HepG2 (cell line): ENCODE data around the gene PTGR2. TPM values are rescaled to one million over a fixed set of nuclear protein-coding genes. Genes with fewer than 3 reads are reported as not detected.

ENCODE experiments used
- ATAC-seq: fragments of 200-7000 bp; cut with Tn5 transposase; 3 replicates; pipeline ENCODE4 v1.9.1; 2020; ENCODE audit warnings: mild to moderate bottlenecking, moderate library complexity
- BruUV-seq: library from RNA; stranded (reverse); fragments of 400-500 nt; replicated peaks from 2 replicates; lab custom pipeline; 2021; lab: Mats Ljungman, UMichigan
- CTCF ChIA-PET: fragments of 300-600 bp; formaldehyde crosslinking; extraction: SDS; loops from one replicate; lab custom pipeline; 2021; ENCODE audit warnings: low total read pairs, inconsistent platforms, low intra/inter-chr PET ratio; lab: Yijun Ruan, JAX
- POLR2A ChIA-PET: fragments of 350-600 bp; sonication (Branson Sonifier 250); formaldehyde crosslinking; loops from one replicate; lab custom pipeline; 2020; ENCODE audit warnings: antibody characterized with exemption, inconsistent platforms; lab: Yijun Ruan, JAX
- DNase-seq: peaks from one replicate; pipeline ENCODE4 v3.0.0-alpha.2; 2015; ENCODE audit warnings: low spot score
- FAIRE-seq: peaks from 3 replicates; lab custom pipeline; 2011; peaks lifted over from hg19 to GRCh38; lab: Jason Lieb, UNC
- H2AFZ ChIP-seq: one replicate; pipeline ENCODE4 v1.6.1; 2011; ENCODE audit warnings: low read length, inconsistent platforms
- H3K27ac ChIP-seq: fragments of 300-600 bp; 3 replicates; pipeline ENCODE4 v1.8.0; 2011; ENCODE audit warnings: mixed run types, mild to moderate bottlenecking, mixed read lengths, low read length, inconsistent platforms; ENCODE audit not compliant: insufficient read depth; ENCODE audit errors: extremely low read length
- H3K27me3 ChIP-seq, 2 experiments: fragments of 200-600 bp in 1 of 2; 2 replicates in 1 of 2; 3 replicates in 1 of 2; pipeline versions ENCODE4 v1.6.0 to v1.8.0; 2011; ENCODE audit warnings: low read length in 2 of 2, mild to moderate bottlenecking in 2 of 2, moderate library complexity in 2 of 2, inconsistent platforms in 1 of 2; ENCODE audit not compliant: insufficient read depth in 2 of 2, control insufficient read depth in 1 of 2
- H3K36me3 ChIP-seq, 2 experiments: fragments of 200-600 bp in 1 of 2; replicated peaks in 1 of 2; 2 replicates in 1 of 2; 3 replicates in 1 of 2; pipeline versions ENCODE4 v1.5.1 to v1.8.0; 2011; ENCODE audit warnings: low read length in 2 of 2, inconsistent platforms in 1 of 2; ENCODE audit not compliant: insufficient read depth in 2 of 2, control insufficient read depth in 1 of 2
- H3K4me1 ChIP-seq: 2 replicates; pipeline ENCODE4 v1.5.1; 2012; ENCODE audit warnings: low read length, inconsistent platforms; ENCODE audit not compliant: insufficient read depth
- H3K4me2 ChIP-seq: 2 replicates; pipeline ENCODE4 v1.6.0; 2011; ENCODE audit warnings: low read depth, low read length, inconsistent platforms
- H3K4me3 ChIP-seq, 3 experiments: fragments of 200-600 bp in 1 of 3; sonication (generic), shearing (Covaris generic) in 1 of 3; replicated peaks in 1 of 3; 2 replicates each; pipeline ENCODE4 v1.5.1; 2011 to 2016; ENCODE audit warnings: low read length in 3 of 3, inconsistent platforms in 2 of 3, low read depth in 2 of 3, mild to moderate bottlenecking in 2 of 3, control low read depth in 1 of 3, mixed read lengths in 1 of 3; ENCODE audit not compliant: insufficient read depth in 1 of 3
- H3K79me2 ChIP-seq: one replicate; pipeline ENCODE4 v1.6.1; 2011; ENCODE audit warnings: low read length, inconsistent platforms; ENCODE audit not compliant: insufficient read depth
- H3K9ac ChIP-seq: 2 replicates; pipeline ENCODE4 v1.6.0; 2011; ENCODE audit warnings: mild to moderate bottlenecking, low read depth, low read length, inconsistent platforms; ENCODE audit not compliant: insufficient read depth
- H3K9me3 ChIP-seq: 2 replicates; pipeline ENCODE4 v1.5.1; 2012; ENCODE audit warnings: mild to moderate bottlenecking, low read length
- H4K20me1 ChIP-seq: 2 replicates; pipeline ENCODE4 v1.6.0; 2011; ENCODE audit warnings: inconsistent platforms, mild to moderate bottlenecking, low read length, moderate library complexity; ENCODE audit not compliant: insufficient read depth
- NBN ChIP-seq: fragments of 450-650 bp; conservative IDR thresholded peaks from 2 replicates; pipeline ENCODE4 v1.6.1; 2017
- NR2C2 ChIP-seq: sonication (generic); formaldehyde crosslinking; IDR thresholded peaks from 2 replicates; pipeline ENCODE4 v1.4.0; 2020; ENCODE audit warnings: missing genetic modification reagents, mild to moderate bottlenecking, moderate library complexity, borderline replicate concordance
- NR2F2 ChIP-seq: IDR thresholded peaks from 2 replicates; pipeline ENCODE4 v1.6.1; 2012; ENCODE audit warnings: low read depth, inconsistent platforms, borderline replicate concordance
- SATB2 ChIP-seq: sonication (generic); formaldehyde crosslinking; IDR thresholded peaks from 2 replicates; pipeline ENCODE4 v1.5.0; 2020; ENCODE audit warnings: missing genetic modification reagents
- SNAPC4 ChIP-seq: sonication (generic); formaldehyde crosslinking; IDR thresholded peaks from 2 replicates; pipeline ENCODE4 v1.4.0; 2020; ENCODE audit warnings: mild to moderate bottlenecking, missing genetic modification reagents
- ZNF737 ChIP-seq: sonication (generic); formaldehyde crosslinking; IDR thresholded peaks from 2 replicates; pipeline ENCODE4 v1.5.0; 2020; ENCODE audit warnings: missing genetic modification reagents, mild to moderate bottlenecking, borderline replicate concordance
- ZNF740 ChIP-seq: sonication (generic); formaldehyde crosslinking; IDR thresholded peaks from 2 replicates; pipeline ENCODE4 v1.4.0; 2020; ENCODE audit warnings: missing genetic modification reagents
- ZNF839 ChIP-seq: sonication (generic); formaldehyde crosslinking; IDR thresholded peaks from 2 replicates; pipeline ENCODE4 v1.4.0; 2020; ENCODE audit warnings: missing genetic modification reagents, mild to moderate bottlenecking, borderline replicate concordance
- WGBS: methylation state at CpG from one replicate; pipeline ENCODE4 v1.1.6; 2017; ENCODE audit warnings: low lambda C conversion rate; 5-methylcytosine and 5-hydroxymethylcytosine counted together
- in situ Hi-C: cut with HindIII; loops from 2 replicates; pipeline ENCODE4 v1.10.0; 2017; ENCODE audit warnings: low pct_unique_long_range_greater_than_20kb; ENCODE audit not compliant: extremely low pct_ligation_motif_present
- intact Hi-C: fragments of 100-400 bp; cut with micrococcal nuclease; formaldehyde crosslinking; loops from one replicate; pipeline ENCODE4 v1.10.0; 2022; ENCODE audit not compliant: unreplicated experiment
- polyA plus RNA-seq, 8 experiments: library from polyadenylated mRNA; depleted of rRNA in 3 of 8; stranded (reverse) in 7 of 8; unstranded in 1 of 8; fragments of >200 nt; fragmentation: Illumina TruSeq in 4 of 8; extraction: Trizol in 4 of 8; gene quantifications; 2 replicates each; pipeline versions ENCODE4 v1.2.1 to v1.2.3, GENCODE V29; 2011 to 2016; ENCODE audit warnings: low read depth in 4 of 8, missing spikeins in 1 of 8, mixed read lengths in 1 of 8; ENCODE audit not compliant: insufficient read depth in 1 of 8
- total RNA-seq, 5 experiments: library from RNA; depleted of rRNA; stranded (reverse); fragments of >200 nt; fragmentation: Illumina TruSeq; extraction: Trizol; gene quantifications; 2 replicates each; pipeline ENCODE4 v1.2.3, GENCODE V29; 2016; ENCODE audit warnings: low read depth in 1 of 5

Gene PTGR2
- total and polyA plus RNA-seq, 2 of the 13 experiments (the other 11 are each of a cell fraction or from before 2014, with no cell fraction given): 3.0 to 4.3 TPM

- Histone ChIP-seq H3K4me3 (no peak overlapping the region), H3K27ac (no peak overlapping the region), H3K4me1 (no peaks in the 10 kb centered on the region), H3K27me3 (no peaks in the 10 kb centered on the region), H3K36me3 (no peaks in the 10 kb centered on the region), H4K20me1 (no peaks in the 10 kb centered on the region), H3K9me3 (no peaks in the 10 kb centered on the region), H3K9ac (no peak overlapping the region), H3K79me2 (no peaks in the 10 kb centered on the region), H3K4me2 (no peak overlapping the region), H2AFZ (no peak overlapping the region)
- over 99% methylated on average over 3 of the region's 3 CpGs for WGBS
- POLR2A ChIA-PET: no interaction called here
- in situ Hi-C loops: no loop called here
- CTCF ChIA-PET: no interaction called here
- TF ChIP-seq ZNF740 (CRISPR knock-in tag) (no peak), NR2C2 (CRISPR knock-in tag) (no peak), SATB2 (CRISPR knock-in tag) (no peak), NR2F2 (no peak), ZNF737 (CRISPR knock-in tag) (no peak), NBN (no peak), ZNF839 (no peak), SNAPC4 (CRISPR knock-in tag) (no peak)
- BruUV-seq: no TSS peak
- ATAC-seq: no peak
- intact Hi-C loops: no loop called here
- FAIRE-seq: no peak
- DNase-seq: no peak
These were observed 22.0 kb downstream of the PTGR2 start for GRCh38 chr14:73873660-73874059.
